PC-3 (cell line): Measurements from ENCODE around the gene C1QTNF5. TPM values are rescaled to one million over a fixed set of nuclear protein-coding genes. Genes with fewer than 3 reads are reported as not detected.

ENCODE experiments used
- ATAC-seq: fragments of 200-7000 bp; cut with Tn5 transposase; 2 replicates; pipeline ENCODE4 v1.9.1; 2020; ENCODE audit warnings: mild to moderate bottlenecking, moderate library complexity
- BruUV-seq: library from RNA; stranded (reverse); fragments of 400-500 nt; replicated peaks from 2 replicates; lab custom pipeline; 2021; lab: Mats Ljungman, UMichigan
- CTCF ChIA-PET: fragments of 300-600 bp; sonication (Branson Sonifier 250); formaldehyde crosslinking; loops from one replicate; lab custom pipeline; 2022; ENCODE audit warnings: antibody characterized with exemption; lab: Charles Lee
- POLR2A ChIA-PET: fragments of 300-600 bp; sonication (Branson Sonifier 250); formaldehyde crosslinking; loops from one replicate; lab custom pipeline; 2022; ENCODE audit warnings: antibody characterized with exemption; ENCODE audit not compliant: unreplicated experiment; lab: Charles Lee
- DNase-seq: peaks from one replicate; pipeline ENCODE4 v3.0.0-alpha.2; 2015
- H2AFZ ChIP-seq: fragments of 300-600 bp; sonication (generic); 2 replicates; pipeline ENCODE4 v1.6.0; 2016; ENCODE audit warnings: antibody characterized with exemption, low read length
- H3F3A ChIP-seq: fragments of 300-600 bp; sonication (generic); one replicate; pipeline ENCODE4 v1.6.0; 2017; ENCODE audit warnings: antibody characterized with exemption, low read length, control low read depth, mild to moderate bottlenecking; ENCODE audit not compliant: unreplicated experiment
- H3K27ac ChIP-seq: fragments of 300-600 bp; sonication (generic); 2 replicates; pipeline ENCODE4 v1.5.1; 2016; ENCODE audit warnings: mild to moderate bottlenecking, low read length
- H3K27me3 ChIP-seq: fragments of 300-600 bp; sonication (generic); 2 replicates; pipeline ENCODE4 v1.6.1; 2016; ENCODE audit warnings: low read length, mixed read lengths
- H3K36me3 ChIP-seq: fragments of 300-600 bp; sonication (generic); 2 replicates; pipeline ENCODE4 v1.6.1; 2016; ENCODE audit warnings: low read depth, mixed run types, low read length, mixed read lengths
- H3K4me1 ChIP-seq: fragments of 300-600 bp; sonication (generic); 2 replicates; pipeline ENCODE4 v1.5.1; 2016; ENCODE audit warnings: low read length; ENCODE audit not compliant: insufficient read depth
- H3K4me2 ChIP-seq: fragments of 300-600 bp; sonication (generic); 2 replicates; pipeline ENCODE4 v1.6.0; 2016; ENCODE audit warnings: low read length
- H3K4me3 ChIP-seq: fragments of 300-600 bp; sonication (generic); 2 replicates; pipeline ENCODE4 v1.5.1; 2016; ENCODE audit warnings: mild to moderate bottlenecking, low read length, mixed read lengths
- H3K79me2 ChIP-seq: fragments of 300-600 bp; sonication (generic); 2 replicates; pipeline ENCODE4 v1.6.1; 2017; ENCODE audit warnings: low read length, mixed read lengths
- H3K9ac ChIP-seq: fragments of 300-600 bp; sonication (generic); 2 replicates; pipeline ENCODE4 v1.6.0; 2016; ENCODE audit warnings: mild to moderate bottlenecking, low read length
- H3K9me2 ChIP-seq: fragments of 300-600 bp; sonication (generic); replicated peaks from 2 replicates; pipeline ENCODE4 v1.6.1; 2016; ENCODE audit warnings: mixed run types, low read length, mixed read lengths
- H3K9me3 ChIP-seq: fragments of 300-600 bp; sonication (generic); 2 replicates; pipeline ENCODE4 v1.6.1; 2016; ENCODE audit warnings: low read length, mixed read lengths
- H4K20me1 ChIP-seq: fragments of 300-600 bp; sonication (generic); 2 replicates; pipeline ENCODE4 v1.6.1; 2016; ENCODE audit warnings: low read length, mixed read lengths
- CTCF ChIP-seq: fragments of 300-600 bp; sonication (generic); conservative IDR thresholded peaks from 2 replicates; pipeline ENCODE4 v1.5.1; 2017; ENCODE audit warnings: antibody characterized with exemption, low read depth, mild to moderate bottlenecking, low read length
- EZH2 ChIP-seq: fragments of 300-600 bp; sonication (generic); IDR thresholded peaks from one replicate; pipeline ENCODE4 v1.6.1; 2017; ENCODE audit warnings: antibody characterized with exemption, mild to moderate bottlenecking, low read length; ENCODE audit not compliant: unreplicated experiment
- EZH2phosphoT487 ChIP-seq: fragments of 300-600 bp; sonication (generic); IDR thresholded peaks from 2 replicates; pipeline ENCODE4 v1.6.1; 2018; ENCODE audit warnings: mild to moderate bottlenecking, antibody characterized with exemption, low read length, borderline replicate concordance
- intact Hi-C: fragments of 100-400 bp; cut with micrococcal nuclease; formaldehyde crosslinking; loops from 2 replicates; pipeline ENCODE4 v1.9.0; 2023
- total RNA-seq: library from RNA; depleted of rRNA; stranded (reverse); fragments of >200 nt; gene quantifications from 2 replicates; pipeline ENCODE4 v1.2.3, GENCODE V29; 2014

C1QTNF5 gene
- total RNA-seq, 1 experiment from 2014 or later = 2.0 TPM

GRCh38 chr11:119342362-119343130 lies 1.9 kb upstream of the C1QTNF5 start:
- Histone ChIP-seq H3K9me3 (no peaks in the 10 kb centered on the region), H3K4me1 (peaks cover 10% of the 10 kb centered on the region), H3K36me3 (no peaks in the 10 kb centered on the region), H3K79me2 (no peaks in the 10 kb centered on the region), H3K4me3 (no peak overlapping the region), H3K9me2 (no peaks in the 10 kb centered on the region), H3K4me2 (no peak overlapping the region), H2AFZ (no peak overlapping the region), H3K27ac (no peak overlapping the region), H4K20me1 (0 out of 2 replicates have a peak, but pooled peaks cover 5% of the 10 kb centered on the region), H3K27me3 (no peaks in the 10 kb centered on the region), H3K9ac (no peak overlapping the region), H3F3A (no peaks in the 10 kb centered on the region)
- BruUV-seq = no TSS peak
- intact Hi-C loops = no loop called here
- CTCF ChIA-PET = no interaction called here
- DNase-seq (no peak), ATAC-seq (no peak)
- POLR2A ChIA-PET = no interaction called here
- no peak for TF ChIP-seq CTCF
- no peak for TF ChIP-seq EZH2phosphoT487
- no peak for TF ChIP-seq EZH2

- ChIA-PET CTCF (no interaction called here), POLR2A (no interaction called here)
- no peak for TF ChIP-seq CTCF
- no peak for TF ChIP-seq EZH2phosphoT487
- no peak for TF ChIP-seq EZH2
Measured at GRCh38 chr11:119342023-119342300, 1.3 kb upstream of the C1QTNF5 start.

GRCh38 chr11:119341222-119342022 lies 739 bp upstream of the C1QTNF5 start:
- Histone ChIP-seq H3K9me2 (no peaks in the 10 kb centered on the region), H3K36me3 (no peaks in the 10 kb centered on the region), H3K27ac (no peak overlapping the region), H3K4me3 (no peak overlapping the region), H3K27me3 (no peaks in the 10 kb centered on the region), H3K4me1 (peaks cover 21% of the 10 kb centered on the region), H3K4me2 (no peak overlapping the region), H2AFZ (no peak overlapping the region), H3F3A (no peaks in the 10 kb centered on the region), H3K9me3 (no peaks in the 10 kb centered on the region), H3K79me2 (peaks cover 11% of the 10 kb centered on the region), H3K9ac (no peak overlapping the region), H4K20me1 (0 out of 2 replicates have a peak, but pooled peaks cover 5% of the 10 kb centered on the region)
- intact Hi-C loops = no loop called here
- TF ChIP-seq EZH2phosphoT487 = no peak
- no peak for TF ChIP-seq CTCF
- TF ChIP-seq EZH2 = no peak
- CTCF ChIA-PET = no interaction called here
- DNase-seq (no peak), ATAC-seq (no peak)
- BruUV-seq = no TSS peak
- POLR2A ChIA-PET = interaction anchor here (0.6 kb wide), 2 partner anchors 29 to 240 kb away, joined by 3 to 4 read pairs; partner anchors contain the start of gene DPAGT1

More at GRCh38 chr11:119342023-119342300, 1.3 kb upstream of the C1QTNF5 start:
- peaks cover 5% of the 10 kb centered on the region for H3K79me2 ChIP-seq
- H3K4me3 ChIP-seq = no peak overlapping the region
- H2AFZ ChIP-seq = no peak overlapping the region
- H3F3A ChIP-seq = no peaks in the 10 kb centered on the region
- H3K4me2 ChIP-seq = no peak overlapping the region
- DNase-seq = no peak
- intact Hi-C loops = no loop called here
- H3K36me3 ChIP-seq = no peaks in the 10 kb centered on the region
- no peaks in the 10 kb centered on the region for H3K9me2 ChIP-seq
- H3K27me3 ChIP-seq = no peaks in the 10 kb centered on the region
- H3K27ac ChIP-seq = no peak overlapping the region
- H3K9me3 ChIP-seq = no peaks in the 10 kb centered on the region
- ATAC-seq = no peak
- H3K4me1 ChIP-seq = peaks cover 16% of the 10 kb centered on the region
- no peak overlapping the region for H3K9ac ChIP-seq
- BruUV-seq = no TSS peak
- 0 out of 2 replicates have a peak, but pooled peaks cover 5% of the 10 kb centered on the region for H4K20me1 ChIP-seq
